ENCODE data around the gene SDC4.

- TF ChIP-seq RXRA (IDR thresholded peaks at IDR 0.05), result no peak
- TF ChIP-seq, protein P1, sequence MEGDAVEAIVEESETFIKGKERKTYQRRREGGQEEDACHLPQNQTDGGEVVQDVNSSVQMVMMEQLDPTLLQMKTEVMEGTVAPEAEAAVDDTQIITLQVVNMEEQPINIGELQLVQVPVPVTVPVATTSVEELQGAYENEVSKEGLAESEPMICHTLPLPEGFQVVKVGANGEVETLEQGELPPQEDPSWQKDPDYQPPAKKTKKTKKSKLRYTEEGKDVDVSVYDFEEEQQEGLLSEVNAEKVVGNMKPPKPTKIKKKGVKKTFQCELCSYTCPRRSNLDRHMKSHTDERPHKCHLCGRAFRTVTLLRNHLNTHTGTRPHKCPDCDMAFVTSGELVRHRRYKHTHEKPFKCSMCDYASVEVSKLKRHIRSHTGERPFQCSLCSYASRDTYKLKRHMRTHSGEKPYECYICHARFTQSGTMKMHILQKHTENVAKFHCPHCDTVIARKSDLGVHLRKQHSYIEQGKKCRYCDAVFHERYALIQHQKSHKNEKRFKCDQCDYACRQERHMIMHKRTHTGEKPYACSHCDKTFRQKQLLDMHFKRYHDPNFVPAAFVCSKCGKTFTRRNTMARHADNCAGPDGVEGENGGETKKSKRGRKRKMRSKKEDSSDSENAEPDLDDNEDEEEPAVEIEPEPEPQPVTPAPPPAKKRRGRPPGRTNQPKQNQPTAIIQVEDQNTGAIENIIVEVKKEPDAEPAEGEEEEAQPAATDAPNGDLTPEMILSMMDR (IDR thresholded peaks at IDR 0.05; ENCODE audit: low read depth, low read length, missing input control), result no peak
- TF ChIP-seq, protein P2, sequence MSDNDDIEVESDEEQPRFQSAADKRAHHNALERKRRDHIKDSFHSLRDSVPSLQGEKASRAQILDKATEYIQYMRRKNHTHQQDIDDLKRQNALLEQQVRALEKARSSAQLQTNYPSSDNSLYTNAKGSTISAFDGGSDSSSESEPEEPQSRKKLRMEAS (IDR thresholded peaks at IDR 0.05), result no peak
- no peak for TF ChIP-seq JUND (IDR thresholded peaks at IDR 0.05)
- no peak for TF ChIP-seq ZBTB33 (IDR thresholded peaks at IDR 0.05)
- TF ChIP-seq YY1 (IDR thresholded peaks at IDR 0.05), result no peak
Measured at GRCh38 chr20:45318386-45318939, 29.8 kb downstream of the SDC4 start.
